GM23338 (cell line): ENCODE data around the gene TRAF3. TPM values are rescaled to one million over a fixed set of nuclear protein-coding genes. Genes with fewer than 3 reads are reported as not detected.

Source experiments
- ATAC-seq: fragments of 200-7000 bp; cut with Tn5 transposase; 3 replicates; pipeline ENCODE4 v1.9.1; 2020
- DNase-seq: peaks from one replicate; pipeline ENCODE4 v3.0.0-alpha.2; 2015; ENCODE audit warnings: low spot score
- H2AFZ ChIP-seq: fragments of 200-600 bp; sonication (generic); 2 replicates; pipeline ENCODE4 v1.8.0; 2016; ENCODE audit warnings: antibody characterized with exemption, mild to moderate bottlenecking, moderate library complexity
- H3F3A ChIP-seq: fragments of 200-600 bp; sonication (generic); replicated peaks from 2 replicates; pipeline ENCODE4 v1.8.0; 2017; ENCODE audit warnings: antibody characterized with exemption, mixed run types, low read depth
- H3K27ac ChIP-seq: fragments of 200-600 bp; sonication (generic); 2 replicates; pipeline ENCODE4 v1.6.1; 2016; ENCODE audit warnings: low read depth
- H3K27me3 ChIP-seq: fragments of 200-600 bp; sonication (generic); 2 replicates; pipeline ENCODE4 v1.8.0; 2016; ENCODE audit warnings: mild to moderate bottlenecking, mixed run types, moderate library complexity; ENCODE audit not compliant: insufficient read depth
- H3K36me3 ChIP-seq: fragments of 200-600 bp; sonication (generic); 2 replicates; pipeline ENCODE4 v1.8.0; 2016; ENCODE audit warnings: mild to moderate bottlenecking; ENCODE audit not compliant: insufficient read depth
- H3K4me1 ChIP-seq: fragments of 200-600 bp; sonication (generic); 2 replicates; pipeline ENCODE4 v1.8.0; 2016; ENCODE audit warnings: mild to moderate bottlenecking, moderate library complexity; ENCODE audit not compliant: insufficient read depth
- H3K4me2 ChIP-seq: fragments of 200-600 bp; sonication (generic); 2 replicates; pipeline ENCODE4 v1.7.1; 2017; ENCODE audit warnings: mixed run types
- H3K4me3 ChIP-seq: fragments of 200-600 bp; sonication (generic); 2 replicates; pipeline ENCODE4 v1.6.1; 2016; ENCODE audit warnings: mixed run types
- H3K79me2 ChIP-seq: fragments of 200-600 bp; sonication (generic); replicated peaks from 2 replicates; pipeline ENCODE4 v1.8.0; 2017; ENCODE audit warnings: mild to moderate bottlenecking; ENCODE audit not compliant: insufficient read depth
- H3K9me2 ChIP-seq: fragments of 200-600 bp; sonication (generic); 2 replicates; pipeline ENCODE4 v1.8.0; 2017; ENCODE audit not compliant: insufficient read depth
- H4K20me1 ChIP-seq: fragments of 200-600 bp; sonication (generic); replicated peaks from 2 replicates; pipeline ENCODE4 v1.8.0; 2017; ENCODE audit warnings: mild to moderate bottlenecking; ENCODE audit not compliant: insufficient read depth
- H3K27ac Mint-ChIP-seq: 2 replicates; pipeline ENCODE4 v1.8.0; 2020; ENCODE audit warnings: inconsistent platforms, mild to moderate bottlenecking, moderate library complexity, mixed read lengths
- H3K27me3 Mint-ChIP-seq: 3 replicates; pipeline ENCODE4 v1.8.0; 2022; ENCODE audit warnings: low read depth, mild to moderate bottlenecking, moderate library complexity, mixed read lengths, inconsistent platforms; ENCODE audit not compliant: insufficient read depth, poor library complexity
- H3K36me3 Mint-ChIP-seq: 3 replicates; pipeline ENCODE4 v1.8.0; 2021; ENCODE audit warnings: low read depth, mild to moderate bottlenecking, inconsistent platforms, moderate library complexity, mixed read lengths
- H3K4me1 Mint-ChIP-seq: 3 replicates; pipeline ENCODE4 v1.8.0; 2020; ENCODE audit warnings: mild to moderate bottlenecking, inconsistent platforms, mixed read lengths
- H3K4me3 Mint-ChIP-seq: 3 replicates; pipeline ENCODE4 v1.8.0; 2021; ENCODE audit warnings: moderate library complexity, mild to moderate bottlenecking, inconsistent platforms, mixed read lengths
- H3K9me3 Mint-ChIP-seq: 3 replicates; pipeline ENCODE4 v1.8.0; 2020; ENCODE audit warnings: moderate library complexity, mild to moderate bottlenecking, inconsistent platforms, mixed read lengths
- CREB1 ChIP-seq: fragments of 250-450 bp; sonication (Bioruptor Pico); IDR thresholded peaks from 2 replicates; pipeline ENCODE4 v1.5.0; 2020; ENCODE audit warnings: low read depth, mild to moderate bottlenecking, moderate library complexity
- CTCF ChIP-seq, 2 experiments: fragments of 200-600 bp in 1 of 2; sonication (generic) in 1 of 2; conservative IDR thresholded peaks; 2 replicates each; pipeline versions ENCODE4 v1.5.1 to v1.6.1; 2016 to 2017; ENCODE audit warnings: antibody characterized with exemption in 2 of 2, low read depth in 2 of 2, mild to moderate bottlenecking in 2 of 2, moderate library complexity in 1 of 2
- ETS1 ChIP-seq: IDR thresholded peaks from 2 replicates; pipeline ENCODE4 v1.6.1; 2016; ENCODE audit warnings: antibody characterized with exemption
- EZH2 ChIP-seq: fragments of 200-600 bp; sonication (generic); IDR thresholded peaks from one replicate; pipeline ENCODE4 v1.8.0; 2017; ENCODE audit warnings: antibody characterized with exemption, mild to moderate bottlenecking, low read depth; ENCODE audit not compliant: unreplicated experiment
- EZH2phosphoT487 ChIP-seq: fragments of 200-600 bp; sonication (generic); IDR thresholded peaks from one replicate; pipeline ENCODE4 v1.8.1; 2018; ENCODE audit warnings: antibody characterized with exemption; ENCODE audit not compliant: unreplicated experiment
- JUNB ChIP-seq: IDR thresholded peaks from one replicate; pipeline ENCODE4 v1.6.1; 2016; ENCODE audit warnings: antibody characterized with exemption; ENCODE audit not compliant: unreplicated experiment
- NANOG ChIP-seq: IDR thresholded peaks from 2 replicates; pipeline ENCODE4 v1.6.1; 2016; ENCODE audit warnings: antibody characterized with exemption, borderline replicate concordance
- POLR2AphosphoS5 ChIP-seq: IDR thresholded peaks from 2 replicates; pipeline ENCODE4 v1.6.1; 2016; ENCODE audit warnings: antibody characterized with exemption, low read depth
- REST ChIP-seq: IDR thresholded peaks from one replicate; pipeline ENCODE4 v1.6.1; 2018; ENCODE audit warnings: antibody characterized with exemption; ENCODE audit not compliant: unreplicated experiment
- STAT1 ChIP-seq: IDR thresholded peaks from one replicate; pipeline ENCODE4 v1.6.1; 2016; ENCODE audit warnings: antibody characterized with exemption; ENCODE audit not compliant: unreplicated experiment
- ZNF114 ChIP-seq: fragments of 250-450 bp; sonication (Bioruptor Pico); IDR thresholded peaks from 2 replicates; pipeline ENCODE4 v1.5.0; 2020; ENCODE audit warnings: mild to moderate bottlenecking, moderate library complexity
- ZNF331 ChIP-seq: fragments of 250-450 bp; sonication (Bioruptor Pico); IDR thresholded peaks from 2 replicates; pipeline ENCODE4 v1.5.0; 2020; ENCODE audit warnings: low read depth, mild to moderate bottlenecking, moderate library complexity
- polyA plus RNA-seq: library from polyadenylated mRNA; unstranded; fragments of >200 nt; fragmentation: Nextera tagmentation; extraction: Ambion mirVana; gene quantifications from 2 replicates; pipeline ENCODE4 v1.2.1, GENCODE V29; 2016
- total RNA-seq: library from RNA; depleted of rRNA; stranded (reverse); fragments of >200 nt; shearing (Covaris generic); gene quantifications from 2 replicates; pipeline ENCODE4 v1.2.3, GENCODE V29; 2014
- TF ChIP-seq, protein P1 (sequence below): fragments of 250-450 bp; sonication (Bioruptor Pico); IDR thresholded peaks from 2 replicates; pipeline ENCODE4 v1.5.0; 2020; ENCODE audit warnings: mild to moderate bottlenecking, moderate library complexity

Gene TRAF3
- total and polyA plus RNA-seq, 2 experiments from 2014 or later, result 3.7 to 9.3 TPM

- Histone ChIP-seq H3K36me3 (no peaks in the 10 kb centered on the region), H3K4me1 (peaks cover 9% of the 10 kb centered on the region; the same call in 1 of the 2 replicates), H3K9me2 (no peaks in the 10 kb centered on the region), H3K27me3 (no peaks in the 10 kb centered on the region), H3K4me2 (no peak overlapping the region), H3F3A (no peaks in the 10 kb centered on the region), H3K27ac (no peak overlapping the region), H3K79me2 (no peaks in the 10 kb centered on the region), H2AFZ (no peak overlapping the region), H3K4me3 (no peak overlapping the region), H4K20me1 (no peaks in the 10 kb centered on the region; the same call in 1 of the 2 replicates)
- peak; percentile 24 for ATAC-seq
- Mint-ChIP-seq H3K27me3 (peaks cover 7% of the 10 kb centered on the region), H3K4me3 (no peak overlapping the region), H3K4me1 (peaks cover 2% of the 10 kb centered on the region; the same call in 2 of the 3 replicates), H3K9me3 (no peaks in the 10 kb centered on the region), H3K36me3 (peaks cover 20% of the 10 kb centered on the region), H3K27ac (peak overlapping the region; percentile 47; the same call in 1 of the 2 replicates)
- DNase-seq, result no peak
- no peak for TF ChIP-seq POLR2AphosphoS5
- TF ChIP-seq, protein P1, sequence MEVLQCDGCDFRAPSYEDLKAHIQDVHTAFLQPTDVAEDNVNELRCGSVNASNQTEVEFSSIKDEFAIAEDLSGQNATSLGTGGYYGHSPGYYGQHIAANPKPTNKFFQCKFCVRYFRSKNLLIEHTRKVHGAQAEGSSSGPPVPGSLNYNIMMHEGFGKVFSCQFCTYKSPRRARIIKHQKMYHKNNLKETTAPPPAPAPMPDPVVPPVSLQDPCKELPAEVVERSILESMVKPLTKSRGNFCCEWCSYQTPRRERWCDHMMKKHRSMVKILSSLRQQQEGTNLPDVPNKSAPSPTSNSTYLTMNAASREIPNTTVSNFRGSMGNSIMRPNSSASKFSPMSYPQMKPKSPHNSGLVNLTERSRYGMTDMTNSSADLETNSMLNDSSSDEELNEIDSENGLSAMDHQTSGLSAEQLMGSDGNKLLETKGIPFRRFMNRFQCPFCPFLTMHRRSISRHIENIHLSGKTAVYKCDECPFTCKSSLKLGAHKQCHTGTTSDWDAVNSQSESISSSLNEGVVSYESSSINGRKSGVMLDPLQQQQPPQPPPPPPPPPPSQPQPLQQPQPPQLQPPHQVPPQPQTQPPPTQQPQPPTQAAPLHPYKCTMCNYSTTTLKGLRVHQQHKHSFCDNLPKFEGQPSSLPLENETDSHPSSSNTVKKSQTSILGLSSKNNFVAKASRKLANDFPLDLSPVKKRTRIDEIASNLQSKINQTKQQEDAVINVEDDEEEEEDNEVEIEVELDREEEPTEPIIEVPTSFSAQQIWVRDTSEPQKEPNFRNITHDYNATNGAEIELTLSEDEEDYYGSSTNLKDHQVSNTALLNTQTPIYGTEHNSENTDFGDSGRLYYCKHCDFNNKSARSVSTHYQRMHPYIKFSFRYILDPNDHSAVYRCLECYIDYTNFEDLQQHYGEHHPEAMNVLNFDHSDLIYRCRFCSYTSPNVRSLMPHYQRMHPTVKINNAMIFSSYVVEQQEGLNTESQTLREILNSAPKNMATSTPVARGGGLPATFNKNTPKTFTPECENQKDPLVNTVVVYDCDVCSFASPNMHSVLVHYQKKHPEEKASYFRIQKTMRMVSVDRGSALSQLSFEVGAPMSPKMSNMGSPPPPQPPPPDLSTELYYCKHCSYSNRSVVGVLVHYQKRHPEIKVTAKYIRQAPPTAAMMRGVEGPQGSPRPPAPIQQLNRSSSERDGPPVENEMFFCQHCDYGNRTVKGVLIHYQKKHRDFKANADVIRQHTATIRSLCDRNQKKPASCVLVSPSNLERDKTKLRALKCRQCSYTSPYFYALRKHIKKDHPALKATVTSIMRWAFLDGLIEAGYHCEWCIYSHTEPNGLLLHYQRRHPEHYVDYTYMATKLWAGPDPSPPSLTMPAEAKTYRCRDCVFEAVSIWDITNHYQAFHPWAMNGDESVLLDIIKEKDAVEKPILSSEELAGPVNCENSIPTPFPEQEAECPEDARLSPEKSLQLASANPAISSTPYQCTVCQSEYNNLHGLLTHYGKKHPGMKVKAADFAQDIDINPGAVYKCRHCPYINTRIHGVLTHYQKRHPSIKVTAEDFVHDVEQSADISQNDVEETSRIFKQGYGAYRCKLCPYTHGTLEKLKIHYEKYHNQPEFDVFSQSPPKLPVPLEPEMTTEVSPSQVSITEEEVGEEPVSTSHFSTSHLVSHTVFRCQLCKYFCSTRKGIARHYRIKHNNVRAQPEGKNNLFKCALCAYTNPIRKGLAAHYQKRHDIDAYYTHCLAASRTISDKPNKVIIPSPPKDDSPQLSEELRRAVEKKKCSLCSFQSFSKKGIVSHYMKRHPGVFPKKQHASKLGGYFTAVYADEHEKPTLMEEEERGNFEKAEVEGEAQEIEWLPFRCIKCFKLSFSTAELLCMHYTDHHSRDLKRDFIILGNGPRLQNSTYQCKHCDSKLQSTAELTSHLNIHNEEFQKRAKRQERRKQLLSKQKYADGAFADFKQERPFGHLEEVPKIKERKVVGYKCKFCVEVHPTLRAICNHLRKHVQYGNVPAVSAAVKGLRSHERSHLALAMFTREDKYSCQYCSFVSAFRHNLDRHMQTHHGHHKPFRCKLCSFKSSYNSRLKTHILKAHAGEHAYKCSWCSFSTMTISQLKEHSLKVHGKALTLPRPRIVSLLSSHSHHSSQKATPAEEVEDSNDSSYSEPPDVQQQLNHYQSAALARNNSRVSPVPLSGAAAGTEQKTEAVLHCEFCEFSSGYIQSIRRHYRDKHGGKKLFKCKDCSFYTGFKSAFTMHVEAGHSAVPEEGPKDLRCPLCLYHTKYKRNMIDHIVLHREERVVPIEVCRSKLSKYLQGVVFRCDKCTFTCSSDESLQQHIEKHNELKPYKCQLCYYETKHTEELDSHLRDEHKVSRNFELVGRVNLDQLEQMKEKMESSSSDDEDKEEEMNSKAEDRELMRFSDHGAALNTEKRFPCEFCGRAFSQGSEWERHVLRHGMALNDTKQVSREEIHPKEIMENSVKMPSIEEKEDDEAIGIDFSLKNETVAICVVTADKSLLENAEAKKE (CRISPR knock-in tag), result no peak
- TF ChIP-seq CREB1, result no peak
- no peak for TF ChIP-seq ZNF114 (CRISPR knock-in tag)
- TF ChIP-seq EZH2, result no peak
- TF ChIP-seq NANOG, result no peak
- TF ChIP-seq JUNB, result no peak
- no peak for TF ChIP-seq REST
- no peak for TF ChIP-seq ZNF331 (CRISPR knock-in tag)
- TF ChIP-seq CTCF (conservative IDR thresholded peaks at IDR 0.05; ENCODE audit: low read depth in 2 of 2), result no peak
- no peak for TF ChIP-seq STAT1
- no peak for TF ChIP-seq EZH2phosphoT487
- no peak for TF ChIP-seq ETS1
These were observed 46.0 kb upstream of the TRAF3 start for GRCh38 chr14:102731101-102731870.
